HEK293T (cell line): ENCODE data around the gene UBXN10.
A peak's percentile ranks its signal among the peaks of the same experiment; 100 is the strongest.
"Not testable (repeated sequence)": the region's sequence is repeated elsewhere in the genome, so short reads cannot be mapped to it uniquely, and the experiment has no call there.

Experiments used
- CTCF ChIA-PET: fragments of 350-600 bp; formaldehyde crosslinking; extraction: SDS; loops from one replicate; lab custom pipeline; 2021; ENCODE audit warnings: antibody characterized with exemption, inconsistent platforms; lab: Yijun Ruan, JAX
- POLR2A ChIA-PET: fragments of 350-600 bp; formaldehyde crosslinking; extraction: SDS; loops from one replicate; lab custom pipeline; 2020; ENCODE audit warnings: antibody characterized with exemption, inconsistent platforms; lab: Yijun Ruan, JAX
- DNase-seq: peaks from one replicate; pipeline ENCODE4 v3.0.0; 2012; ENCODE audit warnings: mixed read lengths; ENCODE audit errors: extremely low spot score
- ARNT ChIP-seq: fragments of 450-650 bp; IDR thresholded peaks from 2 replicates; pipeline ENCODE4 v1.6.1; 2017; ENCODE audit warnings: mild to moderate bottlenecking
- BHLHE40 ChIP-seq: fragments of 450-650 bp; IDR thresholded peaks from 2 replicates; pipeline ENCODE4 v1.6.1; 2016; ENCODE audit warnings: mild to moderate bottlenecking, moderate library complexity, borderline replicate concordance
- CTBP1 ChIP-seq: fragments of 450-650 bp; IDR thresholded peaks from 2 replicates; pipeline ENCODE4 v1.6.1; 2016; ENCODE audit warnings: borderline replicate concordance
- ELF4 ChIP-seq: fragments of 450-650 bp; IDR thresholded peaks from 2 replicates; pipeline ENCODE4 v1.6.1; 2017; ENCODE audit warnings: antibody characterized with exemption
- FOXA1 ChIP-seq: fragments of 450-650 bp; IDR thresholded peaks from 2 replicates; pipeline ENCODE4 v1.6.1; 2016; ENCODE audit warnings: mild to moderate bottlenecking
- FOXK2 ChIP-seq: fragments of 450-650 bp; IDR thresholded peaks from 2 replicates; pipeline ENCODE4 v1.6.1; 2016; ENCODE audit warnings: mild to moderate bottlenecking
- FOXM1 ChIP-seq: fragments of 450-650 bp; IDR thresholded peaks from 2 replicates; pipeline ENCODE4 v1.6.1; 2017; ENCODE audit warnings: mild to moderate bottlenecking, borderline replicate concordance
- HDGF ChIP-seq: fragments of 450-650 bp; IDR thresholded peaks from 2 replicates; pipeline ENCODE4 v1.6.1; 2017; ENCODE audit warnings: antibody characterized with exemption, borderline replicate concordance
- L3MBTL2 ChIP-seq: fragments of 450-650 bp; conservative IDR thresholded peaks from 2 replicates; pipeline ENCODE4 v1.6.1; 2016; ENCODE audit warnings: mild to moderate bottlenecking
- LEF1 ChIP-seq: fragments of 450-650 bp; IDR thresholded peaks from 2 replicates; pipeline ENCODE4 v1.6.1; 2017; ENCODE audit warnings: mild to moderate bottlenecking, borderline replicate concordance
- NFRKB ChIP-seq: fragments of 450-650 bp; IDR thresholded peaks from 2 replicates; pipeline ENCODE4 v1.6.1; 2016; ENCODE audit warnings: mild to moderate bottlenecking, moderate library complexity
- SP1 ChIP-seq: fragments of 450-650 bp; IDR thresholded peaks from 2 replicates; pipeline ENCODE4 v1.6.1; 2017
- SUZ12 ChIP-seq: fragments of 450-650 bp; IDR thresholded peaks from 2 replicates; pipeline ENCODE4 v1.6.1; 2016; ENCODE audit warnings: mild to moderate bottlenecking
- TARDBP ChIP-seq: fragments of 450-650 bp; IDR thresholded peaks from 2 replicates; pipeline ENCODE4 v1.6.1; 2016
- ZNF384 ChIP-seq: fragments of 450-650 bp; IDR thresholded peaks from 2 replicates; pipeline ENCODE4 v1.6.1; 2016
- TF ChIP-seq, protein P1 (sequence below): fragments of 450-650 bp; IDR thresholded peaks from 2 replicates; pipeline ENCODE4 v1.6.1; 2016

UBXN10 gene

DNA sequence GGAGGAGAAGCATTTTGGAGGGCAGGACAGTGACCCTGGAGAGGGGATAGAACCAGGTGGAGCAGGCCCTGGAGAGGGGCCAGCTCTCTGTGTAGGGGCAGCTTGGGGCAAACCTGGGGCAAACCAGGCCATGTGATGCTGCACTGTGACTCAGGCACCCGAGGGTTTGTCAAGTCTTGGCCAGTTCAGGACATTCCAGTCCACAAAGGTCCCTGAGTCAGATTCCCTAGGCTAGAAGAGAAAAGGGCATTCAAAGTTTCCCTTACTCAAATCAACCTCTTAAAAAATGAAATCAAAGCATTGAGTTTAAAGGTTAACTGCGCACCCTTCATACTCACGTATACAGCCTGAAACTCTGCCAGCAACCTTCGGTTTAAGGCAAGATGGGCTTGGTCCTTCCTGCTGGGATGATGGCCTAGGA is 25.6 kb downstream of the UBXN10 start:
- ChIA-PET CTCF (no interaction called here), POLR2A (no interaction called here)
- TF ChIP-seq SP1 (no peak), HDGF (no peak), FOXM1 (no peak), SUZ12 (no peak), BHLHE40 (no peak), CTBP1 (no peak)
- TF ChIP-seq, protein P1, sequence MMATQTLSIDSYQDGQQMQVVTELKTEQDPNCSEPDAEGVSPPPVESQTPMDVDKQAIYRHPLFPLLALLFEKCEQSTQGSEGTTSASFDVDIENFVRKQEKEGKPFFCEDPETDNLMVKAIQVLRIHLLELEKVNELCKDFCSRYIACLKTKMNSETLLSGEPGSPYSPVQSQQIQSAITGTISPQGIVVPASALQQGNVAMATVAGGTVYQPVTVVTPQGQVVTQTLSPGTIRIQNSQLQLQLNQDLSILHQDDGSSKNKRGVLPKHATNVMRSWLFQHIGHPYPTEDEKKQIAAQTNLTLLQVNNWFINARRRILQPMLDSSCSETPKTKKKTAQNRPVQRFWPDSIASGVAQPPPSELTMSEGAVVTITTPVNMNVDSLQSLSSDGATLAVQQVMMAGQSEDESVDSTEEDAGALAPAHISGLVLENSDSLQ = no peak
- no peak for DNase-seq

DNA sequence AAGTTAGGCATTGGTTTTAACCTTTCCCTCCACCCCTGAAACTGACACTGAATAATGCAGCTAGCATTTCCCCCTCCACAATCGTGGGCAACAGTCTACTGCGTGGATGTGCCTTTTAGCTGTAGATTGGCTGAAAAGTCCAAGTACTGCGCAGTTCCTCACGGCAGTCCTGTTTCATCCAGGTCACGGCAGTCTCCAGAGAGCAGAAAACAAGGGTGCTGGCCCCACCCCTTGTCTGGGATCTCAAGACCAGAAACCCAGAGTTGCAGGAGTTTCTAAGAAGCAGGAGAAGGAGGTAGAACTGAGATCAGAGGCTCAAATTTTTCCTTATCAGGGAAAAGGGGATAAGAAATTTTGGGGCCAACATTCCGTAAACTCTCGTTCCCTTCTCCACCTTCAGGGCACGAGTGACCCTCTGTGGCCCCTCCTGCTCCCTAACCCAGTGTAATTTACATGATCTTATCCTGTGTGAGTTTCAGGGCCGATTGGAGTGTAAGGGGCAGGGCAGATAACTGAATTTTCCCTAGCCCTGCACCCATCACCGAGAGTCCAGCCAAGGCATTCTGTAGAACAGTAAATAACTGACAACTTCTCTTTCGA is 26.3 kb downstream of the UBXN10 start:
- no peak for DNase-seq
- no peak for TF ChIP-seq HDGF
- no peak for TF ChIP-seq FOXK2
- no peak for TF ChIP-seq SUZ12
- no peak for TF ChIP-seq FOXA1
- TF ChIP-seq ZNF384 = no peak
- ChIA-PET CTCF (interaction anchor here (0.6 to 1.7 kb wide), 10 partner anchors 10 to 278 kb away, joined by 3 to 12 read pairs (median 4); no protein-coding TSS in a partner anchor), POLR2A (interaction anchor here (1.5 kb wide), 1 partner anchor 296 kb away, joined by 3 read pairs; the partner anchor contains the start of gene MUL1)

DNA sequence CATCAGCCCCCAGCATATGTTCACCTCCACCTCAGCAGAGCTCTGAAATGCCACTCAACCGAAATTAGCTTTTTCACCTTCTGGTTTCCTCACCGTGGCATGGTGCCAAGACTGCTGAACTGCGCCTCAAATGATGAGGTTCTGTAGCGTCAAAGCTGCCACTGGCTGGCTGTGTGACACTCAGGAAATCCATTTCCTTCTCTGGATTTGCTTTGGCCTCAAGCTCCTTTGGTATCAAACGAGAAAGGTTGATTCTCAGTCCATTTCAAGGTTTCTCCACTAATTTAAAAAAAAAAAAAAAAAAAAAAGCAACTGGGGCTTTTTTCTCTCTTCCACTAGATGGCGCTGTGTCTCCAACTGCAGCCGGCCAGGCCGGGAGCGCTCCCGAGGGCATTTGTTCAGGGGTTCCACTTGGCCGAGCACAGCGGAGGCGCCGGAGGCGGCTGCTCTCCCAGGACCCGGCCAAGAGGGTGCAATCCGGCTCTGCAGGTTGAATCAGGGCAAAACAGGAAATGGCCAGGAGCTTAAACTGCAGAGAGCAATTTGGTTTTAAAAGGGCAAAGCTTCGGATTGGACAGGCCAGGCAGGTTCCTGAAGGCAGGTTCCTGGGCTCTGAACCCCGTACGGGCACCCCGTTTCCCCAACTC is 26.9 kb downstream of the UBXN10 start:
- CTCF ChIA-PET = interaction anchor here (0.6 to 1.7 kb wide), 14 partner anchors 10 to 440 kb away, joined by 3 to 12 read pairs (median 4); no protein-coding TSS in a partner anchor
- POLR2A ChIA-PET = interaction anchor here (1.5 kb wide), 1 partner anchor 295 kb away, joined by 3 read pairs; the partner anchor contains the start of gene MUL1
- peak; percentile 76 for DNase-seq
- TF ChIP-seq ELF4 (no peak), ZNF384 (peak; percentile 97)

DNA sequence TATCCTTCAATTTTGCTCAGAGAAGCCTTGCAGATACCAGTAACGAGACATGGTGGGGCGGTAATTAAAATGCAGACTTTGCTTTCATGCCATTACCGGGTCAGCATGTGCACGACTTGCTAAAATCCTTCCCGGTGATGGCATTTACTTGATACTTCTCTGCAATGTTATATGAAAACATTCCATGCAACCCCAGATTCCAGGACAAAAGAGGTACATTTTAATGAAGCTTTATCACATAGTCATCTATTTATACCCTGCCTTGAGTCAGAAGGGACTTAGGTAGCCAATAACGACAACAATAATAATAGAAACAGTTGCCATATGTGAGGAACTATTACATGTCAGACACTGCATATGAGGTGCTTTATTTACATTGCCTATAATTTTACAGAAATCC is 29.8 kb downstream of the UBXN10 start:
- POLR2A ChIA-PET = no interaction called here
- no peak for TF ChIP-seq SUZ12
- TF ChIP-seq ELF4 = no peak
- TF ChIP-seq NFRKB = no peak
- TF ChIP-seq ZNF384 = no peak
- no peak for TF ChIP-seq LEF1
- no peak for TF ChIP-seq SP1
- TF ChIP-seq CTBP1 = no peak
- TF ChIP-seq, protein P1 = no peak
- no peak for TF ChIP-seq HDGF
- no peak for TF ChIP-seq FOXM1
- CTCF ChIA-PET = no interaction called here
- no peak for DNase-seq

DNA sequence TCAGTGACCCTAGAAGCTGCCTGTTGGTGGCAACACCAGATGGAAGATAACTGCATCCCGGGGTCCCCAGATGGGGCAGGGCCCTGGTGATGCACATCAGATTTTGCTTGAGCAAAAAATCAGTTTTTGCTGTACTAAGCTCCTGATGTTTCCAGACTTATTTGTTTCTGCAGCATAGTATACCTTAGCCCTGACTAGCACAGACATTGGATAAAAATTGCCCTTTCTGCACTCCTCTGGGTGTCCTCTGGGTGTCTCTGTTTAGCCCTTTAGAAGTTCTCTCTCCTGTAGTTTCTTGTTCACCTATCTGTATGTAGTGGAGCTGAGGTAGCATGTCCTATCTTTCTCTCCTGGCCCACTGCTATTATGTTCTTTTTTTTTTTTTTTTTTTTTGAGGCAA is 30.7 kb downstream of the UBXN10 start:
- POLR2A ChIA-PET = no interaction called here
- TF ChIP-seq BHLHE40 (no peak), LEF1 (no peak), SUZ12 (no peak), ARNT (no peak), HDGF (no peak), SP1 (no peak), FOXA1 (no peak), NFRKB (no peak), ZNF384 (no peak), TARDBP (no peak), FOXM1 (no peak), FOXK2 (no peak), L3MBTL2 (no peak), CTBP1 (no peak), ELF4 (no peak)
- TF ChIP-seq, protein P1 = no peak
- CTCF ChIA-PET = no interaction called here
- peak; percentile 35 for DNase-seq

DNA sequence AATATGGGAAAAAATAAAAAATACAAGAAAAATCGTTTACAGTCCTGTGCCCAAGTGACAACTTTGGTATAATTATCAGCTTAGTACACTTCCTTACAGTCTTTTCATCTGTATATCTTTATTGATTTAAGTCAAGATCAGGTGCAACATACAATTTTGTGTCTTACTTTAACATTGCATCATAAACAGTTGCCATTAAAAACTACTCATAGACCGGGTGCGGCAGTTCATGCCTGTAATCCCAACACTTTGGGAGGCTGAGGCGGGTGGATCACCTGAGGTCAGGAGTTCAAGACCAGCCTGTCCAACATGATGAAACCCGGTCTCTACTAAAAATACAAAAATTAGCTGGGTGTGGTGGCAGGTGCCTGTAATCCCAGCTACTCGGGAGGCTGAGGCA is 33.2 kb downstream of the UBXN10 start:
- DNase-seq, POLR2A ChIA-PET: not testable (repeated sequence)
- CTCF ChIA-PET = interaction anchor here (1.1 kb wide), 1 partner anchor 23 kb away, joined by 3 read pairs; no protein-coding TSS in a partner anchor

DNA sequence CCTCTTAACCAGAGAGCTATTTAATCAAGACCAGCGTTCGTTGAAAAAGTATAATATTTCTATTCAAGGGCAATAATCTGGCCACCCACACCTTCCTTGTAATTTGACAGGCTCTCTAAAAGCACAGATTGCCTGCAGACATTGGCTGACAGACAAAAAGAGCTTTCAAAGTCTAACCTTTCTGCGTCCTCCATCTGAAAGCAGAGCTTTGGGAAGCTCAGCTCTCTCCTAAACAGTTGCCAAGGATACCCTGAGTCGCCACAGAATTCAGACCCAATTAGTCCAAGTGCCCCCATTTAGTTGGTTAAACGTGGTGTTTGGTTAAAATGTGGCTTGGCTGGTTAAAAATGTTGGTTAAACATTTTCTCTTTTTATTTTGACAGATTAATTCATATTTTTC is 34.1 kb downstream of the UBXN10 start:
- POLR2A ChIA-PET = no interaction called here
- CTCF ChIA-PET = interaction anchor here (1.1 kb wide), 1 partner anchor 24 kb away, joined by 3 read pairs; no protein-coding TSS in a partner anchor
- TF ChIP-seq SUZ12 (no peak), BHLHE40 (no peak), ARNT (no peak), FOXK2 (no peak), L3MBTL2 (no peak), SP1 (no peak), FOXA1 (no peak), ELF4 (no peak), HDGF (no peak), ZNF384 (no peak), TARDBP (no peak)
- TF ChIP-seq, protein P1 = no peak
- DNase-seq = no peak
